ENCODE data around the gene KLHL1. TPM values are rescaled to one million over a fixed set of nuclear protein-coding genes. Genes with fewer than 3 reads are reported as not detected.

KLHL1 gene
- total RNA-seq, 1 experiment from 2014 or later, result not detected

- no peak for TF ChIP-seq CTCF (IDR thresholded peaks at IDR 0.05 in 2 of 3, conservative IDR thresholded peaks at IDR 0.05 in 1 of 3; ENCODE audit: borderline replicate concordance in 1 of 3, insufficient read depth in 1 of 3, low read depth in 2 of 3, low read length in 2 of 3)
- TF ChIP-seq EZH2phosphoT487 (IDR thresholded peaks at IDR 0.05; ENCODE audit: borderline replicate concordance), result no peak
- TF ChIP-seq MAX (IDR thresholded peaks at IDR 0.05), result no peak
- TF ChIP-seq ELF1 (IDR thresholded peaks at IDR 0.05; ENCODE audit: borderline replicate concordance, low read depth), result no peak
Observed at GRCh38 chr13:70054572-70054971, 53.7 kb downstream of the KLHL1 start (continued).

GRCh38 chr13:70051531-70051930 is 56.7 kb downstream of the KLHL1 start:
- Histone ChIP-seq H3K4me3 (replicated peaks in 1 of 2; ENCODE audit: low read depth in 1 of 2, low read length in 2 of 2) (no peak overlapping the region), H3K9me2 (ENCODE audit: insufficient read depth) (no peaks in the 10 kb centered on the region), H3K9me3 (ENCODE audit: control insufficient read depth in 1 of 2, insufficient read depth in 1 of 2, low read depth in 1 of 2, low read length in 2 of 2) (peaks cover 0 to 5% of the 10 kb centered on the region in 2 experiments; a peak in 1 of 4 replicates), H3K36me3 (ENCODE audit: control insufficient read depth in 1 of 2, insufficient read depth in 2 of 2, low read length in 2 of 2) (no peaks in the 10 kb centered on the region), H2AFZ (ENCODE audit: low read depth, low read length, poor library complexity, severe bottlenecking) (no peak overlapping the region), H3K4me1 (ENCODE audit: control insufficient read depth in 1 of 2, insufficient read depth in 2 of 2, low read length in 2 of 2) (no peaks in the 10 kb centered on the region), H3K27ac (ENCODE audit: low read depth, low read length) (no peak overlapping the region), H3K9ac (ENCODE audit: low read length) (no peak overlapping the region), H3K79me2 (ENCODE audit: insufficient read depth, low read length) (no peaks in the 10 kb centered on the region), H3K4me2 (ENCODE audit: low read length) (no peak overlapping the region), H4K20me1 (ENCODE audit: insufficient read depth) (no peaks in the 10 kb centered on the region), H3K27me3 (ENCODE audit: insufficient read depth, low read length) (no peaks in the 10 kb centered on the region)
- ChIA-PET POLR2A (no interaction called here), RAD21 (ENCODE audit: low non-redundant PET in 1 of 2, low total read pairs in 2 of 2, uncharacterized antibody in 2 of 2, unreplicated experiment in 2 of 2) (no interaction called here), CTCF (no interaction called here)
- no peak for DNase-seq (ENCODE audit: low read depth, low spot score)
- no TSS peak for BruUV-seq (replicated peaks)
- intact Hi-C loops (cut with micrococcal nuclease), result no loop called here
- TF ChIP-seq JUND (IDR thresholded peaks at IDR 0.05) (no peak), POLR2A (IDR thresholded peaks at IDR 0.05; ENCODE audit: borderline replicate concordance, extremely low read depth, insufficient read depth, insufficient read length) (no peak), EZH2phosphoT487 (IDR thresholded peaks at IDR 0.05; ENCODE audit: borderline replicate concordance) (no peak), POLR2AphosphoS5 (IDR thresholded peaks at IDR 0.05; ENCODE audit: low read depth, low read length) (no peak), CEBPB (IDR thresholded peaks at IDR 0.05; ENCODE audit: low read depth) (no peak), ELF1 (IDR thresholded peaks at IDR 0.05; ENCODE audit: borderline replicate concordance, low read depth) (no peak), SRF (IDR thresholded peaks at IDR 0.05; ENCODE audit: low read depth) (no peak), CTCF (IDR thresholded peaks at IDR 0.05 in 2 of 3, conservative IDR thresholded peaks at IDR 0.05 in 1 of 3; ENCODE audit: borderline replicate concordance in 1 of 3, insufficient read depth in 1 of 3, low read depth in 2 of 3, low read length in 2 of 3) (no peak), REST (IDR thresholded peaks at IDR 0.05; ENCODE audit: low read depth) (no peak), CBX3 (IDR thresholded peaks at IDR 0.05; ENCODE audit: low read depth) (no peak), SP1 (IDR thresholded peaks at IDR 0.05; ENCODE audit: low read depth) (no peak), EGR1 (IDR thresholded peaks at IDR 0.05; ENCODE audit: low read depth) (no peak), ZBTB33 (IDR thresholded peaks at IDR 0.05; ENCODE audit: extremely low read depth, insufficient replicate concordance, low read length) (no peak)
- no peak for ATAC-seq

Measured in HCT116 (cell line).